ENCODE data around the gene IRAK1BP1.

- TF ChIP-seq CTCF (conservative IDR thresholded peaks at IDR 0.05) (no peak), EZH2 (IDR thresholded peaks at IDR 0.05; ENCODE audit: low read depth) (no peak)
These were observed 50.4 kb downstream of the IRAK1BP1 start for GRCh38 chr6:78917788-78918187.

Measured in PC-9 (cell line).